CD4-positive, alpha-beta T cell treated with Interleukin-6 at 100 ng/mL for 8 hours (primary cell): ENCODE measurements around the gene VAC14.
"Not testable (repeated sequence)": the region's sequence is repeated elsewhere in the genome, so short reads cannot be mapped to it uniquely, and the experiment has no call there.

Experiments
- DNase-seq: peaks from one replicate; pipeline ENCODE4 v3.0.0-alpha.2; 2020; ENCODE audit warnings: mixed read lengths, low spot score

The VAC14 gene

GRCh38 chr16:70743791-70744190 is 57.2 kb downstream of the VAC14 start:
- DNase-seq, result no peak

- not testable (repeated sequence) for DNase-seq
Observed at GRCh38 chr16:70742967-70743366, 58.0 kb downstream of the VAC14 start.

- DNase-seq, result no peak
Observed at GRCh38 chr16:70741783-70742125, 59.2 kb downstream of the VAC14 start.

- DNase-seq, result no peak
Observed at GRCh38 chr16:70740914-70741782, 59.8 kb downstream of the VAC14 start.

GRCh38 chr16:70740174-70740913 is 60.6 kb downstream of the VAC14 start:
- no peak for DNase-seq

DNA sequence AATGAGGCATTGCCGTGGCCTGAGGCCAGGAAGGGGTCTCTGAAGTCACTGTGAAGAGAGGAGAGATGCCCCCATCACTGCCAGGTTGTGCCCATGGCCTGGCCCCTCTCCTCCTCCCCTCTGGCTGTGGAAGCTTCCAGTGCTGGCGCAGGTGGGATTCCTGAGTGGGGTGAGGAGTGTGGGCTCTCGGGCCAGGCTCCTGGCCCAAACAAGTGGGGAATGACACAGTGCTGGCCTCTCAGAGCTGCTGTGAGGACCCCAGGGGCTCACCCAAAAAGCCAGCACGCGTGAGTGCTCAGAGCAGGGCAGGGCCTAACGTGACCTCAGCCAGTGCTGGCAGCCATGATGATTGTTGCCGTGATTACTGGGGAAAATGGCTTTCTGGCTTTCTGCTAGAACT is 61.6 kb downstream of the VAC14 start:
- DNase-seq, result no peak

DNA sequence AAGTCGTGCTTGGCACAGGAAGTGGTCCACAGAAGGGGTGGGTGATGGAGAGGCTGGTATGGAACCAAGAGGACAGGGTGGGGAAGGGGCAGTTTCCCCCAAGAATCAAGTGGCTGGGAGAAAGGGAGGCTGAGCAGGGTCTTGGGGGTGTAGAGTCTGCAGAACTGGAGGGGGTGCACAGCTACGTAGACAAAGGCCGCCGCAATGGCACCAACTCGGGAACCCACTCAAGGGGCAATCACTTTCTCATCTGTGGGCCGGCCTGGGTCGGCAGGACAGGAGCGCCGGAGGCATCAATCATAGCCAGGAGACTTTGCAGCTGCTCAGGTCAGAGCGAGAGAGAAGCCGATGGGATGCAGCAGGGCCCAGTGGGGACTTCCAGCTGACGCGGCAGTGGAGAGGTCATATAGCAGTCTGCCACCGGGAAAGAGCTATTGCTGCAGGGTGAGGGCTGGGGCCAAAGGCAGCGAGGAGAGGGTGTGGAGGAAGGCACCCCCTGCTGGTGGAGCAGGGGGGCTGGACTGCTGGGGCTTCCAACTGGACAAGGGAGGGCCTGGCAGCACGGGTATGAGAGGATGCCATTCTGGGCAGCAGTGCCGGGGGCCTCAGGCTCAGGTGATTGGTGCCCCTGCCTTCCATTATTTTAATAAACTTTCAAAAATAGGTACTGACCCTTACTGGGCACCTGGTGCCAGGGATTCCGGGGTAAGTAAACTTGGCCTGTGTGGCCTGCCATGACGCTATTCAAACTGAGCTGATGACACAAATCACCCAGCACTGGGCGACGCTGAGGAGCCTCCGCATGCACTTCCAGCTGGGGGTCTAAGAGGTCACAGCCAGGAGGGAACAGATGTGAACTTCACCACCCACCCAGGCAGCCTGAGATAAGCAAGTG is 62.6 kb downstream of the VAC14 start:
- DNase-seq, result no peak

- DNase-seq, result peak; percentile 42
Observed at GRCh38 chr16:70737377-70738082, 63.4 kb downstream of the VAC14 start.

DNA sequence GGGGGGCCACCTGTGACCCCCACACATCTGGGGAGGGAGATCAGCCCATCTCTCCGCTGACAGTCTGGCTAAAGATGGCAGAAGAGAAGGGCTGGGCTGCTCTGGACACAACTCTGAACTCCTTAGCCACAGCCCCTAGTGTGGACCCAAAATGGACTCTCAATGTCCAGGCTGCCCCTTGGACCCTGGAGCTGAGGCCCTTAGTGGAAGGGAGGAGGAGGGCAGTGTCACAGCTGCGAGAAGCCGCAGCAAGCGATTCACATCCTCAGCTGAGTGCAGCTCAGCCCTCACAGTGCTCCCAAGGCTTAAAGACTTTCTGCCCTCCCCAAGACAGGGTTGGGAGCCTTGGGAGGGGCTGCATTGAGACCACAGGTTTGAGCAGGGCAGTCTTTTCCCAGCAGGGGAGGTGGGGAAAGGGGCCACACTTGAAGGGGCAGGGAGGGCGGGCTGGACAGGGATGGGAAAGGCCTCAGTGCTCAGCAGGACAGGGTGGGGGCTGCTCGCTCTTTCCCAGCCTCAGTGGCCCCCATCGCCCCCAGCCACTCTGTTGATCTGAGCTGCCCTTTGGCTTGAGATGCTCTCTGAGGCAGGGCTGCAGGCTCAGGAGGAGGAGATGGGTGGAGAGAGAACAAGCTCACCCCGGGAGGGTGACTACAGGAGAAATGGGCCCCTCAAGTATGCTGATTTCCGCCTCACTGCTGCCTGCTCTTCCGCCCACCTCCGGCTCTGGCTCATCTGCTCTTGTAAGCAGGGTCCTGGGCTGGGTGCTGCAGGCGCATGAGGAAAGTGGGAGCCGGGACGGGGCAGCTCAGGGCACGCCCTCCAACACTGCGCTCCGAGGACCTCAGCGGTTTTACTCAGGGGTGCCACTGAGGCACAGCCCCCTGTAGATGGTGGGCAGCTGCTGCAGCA is 64.2 kb downstream of the VAC14 start:
- no peak for DNase-seq

- no peak for DNase-seq
Observed at GRCh38 chr16:70735141-70735979, 65.6 kb downstream of the VAC14 start.

GRCh38 chr16:70734522-70735095 is 66.3 kb downstream of the VAC14 start:
- no peak for DNase-seq

DNA sequence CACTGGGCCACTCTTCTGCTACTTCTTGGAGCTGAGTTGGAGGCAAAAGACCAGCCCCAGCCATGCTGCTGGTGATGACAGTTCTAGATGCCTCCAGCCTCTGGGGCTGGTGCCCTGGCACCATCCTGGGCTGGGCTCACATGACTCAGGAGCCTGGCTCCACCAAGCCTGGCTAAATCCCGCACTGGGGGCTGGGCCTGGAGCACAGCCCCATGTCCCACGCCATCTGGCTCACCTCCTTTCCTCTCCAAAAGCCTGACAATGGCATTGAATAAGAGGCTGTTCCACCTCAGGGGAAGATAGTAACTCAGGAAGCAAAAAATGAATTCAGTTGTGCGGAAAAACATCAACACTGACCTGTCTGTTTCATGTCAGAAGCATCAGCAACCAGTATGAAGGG is 70.0 kb downstream of the VAC14 start:
- DNase-seq, result no peak

DNA sequence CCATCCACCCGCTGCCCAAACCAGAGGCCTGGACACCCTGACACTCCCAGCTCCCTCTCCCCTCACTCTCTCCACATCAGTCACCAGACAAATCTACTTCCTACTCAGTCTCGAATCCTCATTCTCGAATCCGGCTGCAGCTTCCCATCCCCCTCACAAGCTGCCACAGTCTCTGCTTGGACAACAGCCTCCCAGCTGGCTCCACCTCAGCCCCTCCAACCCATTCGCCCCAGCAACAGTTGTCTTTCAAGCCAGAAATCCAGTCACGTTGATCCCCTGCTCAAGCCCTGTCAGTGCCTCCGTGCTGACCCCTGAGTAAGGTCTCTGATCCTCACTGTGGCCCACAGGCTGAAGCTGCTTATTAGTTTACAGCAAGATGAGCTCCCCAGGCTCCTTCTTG is 70.9 kb downstream of the VAC14 start:
- DNase-seq, result no peak

DNA sequence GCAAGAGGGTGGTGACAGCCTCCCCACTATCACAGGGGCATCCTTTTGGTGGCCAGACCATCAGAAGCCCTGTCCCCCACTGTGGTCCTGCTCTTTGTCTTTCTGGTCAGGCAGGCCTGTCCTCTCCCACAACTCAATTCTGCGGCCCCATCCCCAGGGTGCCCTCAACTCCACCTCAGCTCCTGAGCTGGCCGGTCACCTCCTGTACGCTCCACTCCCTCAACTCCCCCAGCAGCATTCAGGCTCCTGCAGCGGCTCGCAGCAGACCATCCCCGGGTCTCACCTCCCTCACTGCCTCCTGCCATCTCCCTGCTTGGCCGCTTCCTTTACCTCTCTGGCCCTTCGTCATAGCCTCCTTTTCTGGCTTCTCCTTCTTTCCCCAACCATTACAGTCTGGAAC is 71.7 kb downstream of the VAC14 start:
- DNase-seq, result no peak

DNA sequence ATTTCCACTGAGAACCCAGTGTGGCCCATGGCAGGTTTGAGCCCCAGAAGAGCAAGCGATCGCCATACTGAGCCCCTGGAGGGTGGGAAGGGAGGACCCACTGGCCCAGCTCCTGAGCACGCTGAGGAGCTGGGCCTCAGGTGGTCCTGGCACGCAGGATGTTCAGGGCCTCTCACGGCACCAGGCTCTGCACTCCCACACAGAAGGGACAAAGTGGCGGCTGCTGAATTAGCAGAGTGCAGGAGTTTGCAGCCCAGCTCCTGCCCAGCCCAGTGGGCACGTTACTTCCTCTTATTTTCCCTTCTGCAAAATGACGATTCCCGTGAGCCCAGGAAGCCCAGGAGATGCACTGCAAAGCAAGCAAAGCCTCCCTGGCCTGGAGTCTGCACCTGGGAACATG is 72.8 kb downstream of the VAC14 start:
- DNase-seq, result no peak

DNA sequence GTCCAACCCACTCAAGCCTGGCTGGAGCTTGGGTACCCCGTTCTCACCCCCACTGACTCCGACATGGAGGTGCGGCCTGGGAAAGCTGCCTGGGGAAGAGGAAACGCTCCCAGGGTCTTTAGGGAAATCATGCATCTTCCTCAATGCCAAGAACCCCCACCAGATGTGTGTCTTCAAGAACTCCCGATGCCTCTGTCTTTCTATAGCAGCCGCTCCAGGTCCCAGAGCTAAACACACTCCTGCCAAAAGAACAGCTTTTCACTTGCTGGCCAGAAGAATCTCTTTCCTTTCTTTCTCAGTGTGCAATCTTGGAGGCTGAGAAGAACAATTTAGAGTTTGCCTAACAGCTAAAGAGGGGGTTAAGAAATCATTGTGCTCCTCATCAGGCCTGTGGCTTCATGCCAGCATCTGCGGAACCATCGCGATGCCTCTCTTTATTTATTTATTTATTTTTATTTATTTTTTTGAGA is 74.0 kb downstream of the VAC14 start:
- no peak for DNase-seq

- no peak for DNase-seq
Observed at GRCh38 chr16:70725912-70726828, 74.8 kb downstream of the VAC14 start.
